Spinal cord (tissue), 10 donors: ENCODE data around the gene TXNRD2. TPM values are rescaled to one million over a fixed set of nuclear protein-coding genes. Genes with fewer than 3 reads are reported as not detected.
A peak's percentile ranks its signal among the peaks of the same experiment; 100 is the strongest.

Experiments
- DNase-seq, 6 donors: peaks; one replicate each; pipeline versions ENCODE4 v3.0.0 to v3.0.0-alpha.2; 2013 to 2015; ENCODE audit warnings: low spot score in 6 of 6, low read depth in 4 of 6
- H3K27ac ChIP-seq: one replicate; pipeline ENCODE4 v1.5.1; 2013; ENCODE audit warnings: low read depth, low read length, control low read depth
- H3K27me3 ChIP-seq: one replicate; pipeline ENCODE4 v1.6.1; 2013; ENCODE audit warnings: low read length; ENCODE audit not compliant: control insufficient read depth, insufficient read depth
- H3K36me3 ChIP-seq: one replicate; pipeline ENCODE4 v1.6.1; 2013; ENCODE audit warnings: low read length; ENCODE audit not compliant: control insufficient read depth, insufficient read depth
- H3K4me1 ChIP-seq: one replicate; pipeline ENCODE4 v1.6.1; 2013; ENCODE audit warnings: low read length; ENCODE audit not compliant: control insufficient read depth, insufficient read depth
- H3K4me3 ChIP-seq: one replicate; pipeline ENCODE4 v1.5.1; 2013; ENCODE audit warnings: low read depth, low read length, control low read depth
- H3K9me3 ChIP-seq: one replicate; pipeline ENCODE4 v1.6.1; 2013; ENCODE audit warnings: low read length; ENCODE audit not compliant: control insufficient read depth, insufficient read depth
- WGBS: methylation state at CpG from one replicate; pipeline ENCODE4 v1.1.5; 2013; ENCODE audit warnings: missing lambda C conversion rate; ENCODE audit not compliant: insufficient coverage; 5-methylcytosine and 5-hydroxymethylcytosine counted together
- polyA plus RNA-seq, 2 donors: library from polyadenylated mRNA; unstranded; fragments of 120-200 nt; gene quantifications; one replicate each; pipeline ENCODE4 v1.2.1, GENCODE V29; 2013; ENCODE audit not compliant: insufficient read length in 2 of 2
- total RNA-seq, 2 donors: library from RNA; depleted of rRNA in 1 of 2; stranded (reverse); fragments of 120-200 nt in 1 of 2; fragments of >200 nt in 1 of 2; gene quantifications; one replicate each; pipeline versions ENCODE4 v1.2.3 to v1.2.4, GENCODE V29; 2013 to 2014
- donor health status: healthy.

Gene TXNRD2
- total and polyA plus RNA-seq, 4 donors = 17.1 to 29.4 (median 23.6) TPM

- no peak overlapping the region for H3K4me3 ChIP-seq
- no peak overlapping the region for H3K27ac ChIP-seq
- peaks cover 63% of the 10 kb centered on the region for H3K36me3 ChIP-seq
- no peaks in the 10 kb centered on the region for H3K9me3 ChIP-seq
- peaks cover 31% of the 10 kb centered on the region for H3K4me1 ChIP-seq
- H3K27me3 ChIP-seq = no peaks in the 10 kb centered on the region
- no peak for DNase-seq
- WGBS = 98% methylated on average over 5 of the region's 9 CpGs
These were observed 94.8 kb downstream of the TXNRD2 start for GRCh38 chr22:19846620-19847344.

DNA sequence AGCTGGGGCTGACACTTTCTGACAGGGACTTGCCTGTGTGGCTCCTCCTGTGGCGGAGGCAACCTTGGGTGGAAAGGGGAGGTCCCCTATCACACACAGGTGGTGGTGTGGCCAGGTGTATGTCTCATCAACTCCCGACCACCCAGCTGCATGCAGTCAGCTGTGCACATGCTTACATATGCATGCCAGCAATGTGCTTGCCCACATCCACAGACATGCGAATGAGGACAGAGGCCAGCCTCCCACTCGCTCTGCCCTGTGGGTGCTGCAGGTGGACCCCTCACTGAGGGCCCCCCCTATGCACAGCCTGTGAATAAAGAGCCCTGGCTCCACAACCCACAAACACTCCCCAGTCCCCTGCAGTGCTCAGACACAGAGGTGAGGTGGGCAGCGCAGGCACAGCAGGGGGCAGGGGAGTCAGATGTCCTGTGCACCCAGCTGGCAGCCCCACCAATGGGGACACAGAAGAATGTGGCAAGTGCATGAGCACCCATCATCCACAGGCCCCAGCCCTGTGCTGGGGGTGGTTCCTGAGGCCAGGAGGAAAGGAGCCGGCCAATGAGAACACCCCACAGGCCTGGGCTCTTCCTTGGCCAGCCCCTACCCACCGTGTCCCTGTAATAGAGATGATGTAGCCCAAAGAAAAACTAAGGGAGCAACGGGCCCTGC lies 96.4 kb downstream of the TXNRD2 start:
- no peak for DNase-seq
- Histone ChIP-seq H3K27ac (no peak overlapping the region), H3K4me3 (no peak overlapping the region), H3K4me1 (peaks cover 31% of the 10 kb centered on the region), H3K27me3 (no peaks in the 10 kb centered on the region), H3K9me3 (no peaks in the 10 kb centered on the region), H3K36me3 (peaks cover 47% of the 10 kb centered on the region)
- 85% methylated on average over 7 of the region's 8 CpGs for WGBS

- 60% methylated on average over 18 of the region's 18 CpGs for WGBS
- no peak overlapping the region for H3K27ac ChIP-seq
- peak in 2 of 6 donors; percentile 6 to 61 for DNase-seq
- H3K4me1 ChIP-seq = peaks cover 31% of the 10 kb centered on the region
- H3K27me3 ChIP-seq = no peaks in the 10 kb centered on the region
- no peak overlapping the region for H3K4me3 ChIP-seq
- H3K36me3 ChIP-seq = peaks cover 41% of the 10 kb centered on the region
- H3K9me3 ChIP-seq = no peaks in the 10 kb centered on the region
These were observed 97.1 kb downstream of the TXNRD2 start for GRCh38 chr22:19844377-19845053.

GRCh38 chr22:19843857-19844376 lies 97.7 kb downstream of the TXNRD2 start:
- WGBS = 68% methylated on average over 11 of the region's 11 CpGs
- H3K4me1 ChIP-seq = peaks cover 31% of the 10 kb centered on the region
- H3K27me3 ChIP-seq = no peaks in the 10 kb centered on the region
- peaks cover 40% of the 10 kb centered on the region for H3K36me3 ChIP-seq
- DNase-seq = no peak
- H3K4me3 ChIP-seq = no peak overlapping the region
- H3K27ac ChIP-seq = no peak overlapping the region
- H3K9me3 ChIP-seq = no peaks in the 10 kb centered on the region

GRCh38 chr22:19843107-19843856 lies 98.3 kb downstream of the TXNRD2 start:
- no peaks in the 10 kb centered on the region for H3K27me3 ChIP-seq
- no peak overlapping the region for H3K27ac ChIP-seq
- H3K9me3 ChIP-seq = no peaks in the 10 kb centered on the region
- peaks cover 34% of the 10 kb centered on the region for H3K36me3 ChIP-seq
- DNase-seq = peak in 1 of 6 donors; percentile 17
- WGBS = 63% methylated on average over 25 of the region's 27 CpGs
- H3K4me3 ChIP-seq = no peak overlapping the region
- H3K4me1 ChIP-seq = peaks cover 31% of the 10 kb centered on the region

- Histone ChIP-seq H3K9me3 (no peaks in the 10 kb centered on the region), H3K27ac (no peak overlapping the region), H3K27me3 (no peaks in the 10 kb centered on the region), H3K4me1 (peaks cover 31% of the 10 kb centered on the region), H3K4me3 (no peak overlapping the region), H3K36me3 (peaks cover 31% of the 10 kb centered on the region)
- DNase-seq = peak in 1 of 6 donors; percentile 34
- 58% methylated on average over 12 of the region's 12 CpGs for WGBS
These were observed 99.1 kb downstream of the TXNRD2 start for GRCh38 chr22:19842393-19843106.

- DNase-seq = no peak
- Histone ChIP-seq H3K9me3 (no peaks in the 10 kb centered on the region), H3K27me3 (no peaks in the 10 kb centered on the region), H3K4me1 (peaks cover 31% of the 10 kb centered on the region), H3K36me3 (peaks cover 25% of the 10 kb centered on the region), H3K27ac (no peak overlapping the region), H3K4me3 (no peak overlapping the region)
- WGBS = 73% methylated on average over 8 of the region's 8 CpGs
These were observed 99.8 kb downstream of the TXNRD2 start for GRCh38 chr22:19841641-19842392.

DNA sequence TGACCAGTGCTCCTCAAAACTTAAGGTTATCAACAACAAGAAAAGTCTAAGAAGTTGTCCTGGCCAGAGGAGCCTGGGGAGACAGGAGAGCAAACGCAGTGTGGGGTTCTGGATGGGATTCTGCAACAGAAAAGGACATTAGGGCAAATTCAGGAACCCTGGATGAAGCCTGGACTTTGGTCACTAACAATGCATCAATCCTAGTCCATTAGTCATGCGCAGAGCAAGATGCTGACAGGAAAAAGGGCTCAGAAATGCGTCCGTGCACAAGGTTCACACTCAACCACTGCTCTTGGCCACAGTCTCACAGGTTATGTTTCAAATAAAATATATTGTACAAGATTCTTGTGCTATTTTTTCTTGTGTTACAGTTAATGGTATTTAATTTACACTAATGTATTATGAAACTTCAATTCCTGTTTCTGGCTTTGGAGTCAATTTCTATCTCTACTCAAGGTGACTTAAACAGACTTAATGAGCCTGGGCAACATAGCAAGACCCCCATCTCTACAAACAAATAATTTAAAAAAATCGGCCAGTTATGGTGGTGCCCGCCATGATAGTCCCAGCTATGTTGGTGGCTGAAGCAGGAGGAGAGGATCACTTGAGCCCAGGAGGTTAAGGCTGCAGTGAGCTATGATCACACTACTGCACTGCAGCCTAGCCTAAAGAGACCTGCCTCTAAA lies 100.5 kb downstream of the TXNRD2 start:
- WGBS = 89% methylated on average over 3 of the region's 6 CpGs
- Histone ChIP-seq H3K4me3 (no peak overlapping the region), H3K9me3 (no peaks in the 10 kb centered on the region), H3K27me3 (no peaks in the 10 kb centered on the region), H3K36me3 (peaks cover 22% of the 10 kb centered on the region), H3K4me1 (peaks cover 31% of the 10 kb centered on the region), H3K27ac (no peak overlapping the region)
- DNase-seq = no peak
